PFSK-1 (cell line): ENCODE data around the gene CCDC183.

Source experiments
- POLR2AphosphoS5 ChIP-seq: IDR thresholded peaks from 2 replicates; pipeline ENCODE4 v1.6.1; 2012; ENCODE audit warnings: low read depth, mild to moderate bottlenecking, control low read depth, low read length, moderate library complexity
- REST ChIP-seq, 2 experiments: IDR thresholded peaks; 2 replicates each; pipeline versions ENCODE4 v1.6.1 to v1.8.0; 2011 to 2012; ENCODE audit warnings: low read depth in 2 of 2, low read length in 2 of 2, control low read depth in 1 of 2, inconsistent platforms in 1 of 2, mild to moderate bottlenecking in 1 of 2, moderate library complexity in 1 of 2; ENCODE audit not compliant: insufficient read depth in 1 of 2
- SIN3A ChIP-seq: IDR thresholded peaks from 2 replicates; pipeline ENCODE4 v1.6.1; 2012; ENCODE audit warnings: mild to moderate bottlenecking, low read length, moderate library complexity, borderline replicate concordance; ENCODE audit not compliant: insufficient read depth
- TAF1 ChIP-seq: IDR thresholded peaks from 2 replicates; pipeline ENCODE4 v1.6.1; 2012; ENCODE audit warnings: low read length, control low read depth, borderline replicate concordance; ENCODE audit not compliant: insufficient read depth

- TF ChIP-seq REST (IDR thresholded peaks at IDR 0.05; ENCODE audit: insufficient read depth in 1 of 2, low read depth in 2 of 2, low read length in 2 of 2): no peak
- no peak for TF ChIP-seq SIN3A
- no peak for TF ChIP-seq TAF1
- TF ChIP-seq POLR2AphosphoS5: no peak
Measured at GRCh38 chr9:136825295-136826187, 29.4 kb downstream of the CCDC183 start.
